Measurements from ENCODE around the gene CADM1. TPM values are rescaled to one million over a fixed set of nuclear protein-coding genes. Genes with fewer than 3 reads are reported as not detected.

CADM1 gene
- total and polyA plus RNA-seq, 4 donors = 31.7 to 243 (median 77.9) TPM

GRCh38 chr11:115202900-115203552 is 301.2 kb downstream of the CADM1 start:
- Histone ChIP-seq H3K9ac (ENCODE audit: insufficient read depth in 1 of 2, low read length in 2 of 2) (no peak overlapping the region), H3K27ac (ENCODE audit: low read depth in 1 of 2, low read length in 1 of 2) (no peak overlapping the region), H3K4me1 (ENCODE audit: control insufficient read depth in 5 of 5, insufficient read depth in 5 of 5, low read length in 5 of 5) (peaks cover 0 to 19% (median 12%) of the 10 kb centered on the region in 5 donors), H3K36me3 (ENCODE audit: control insufficient read depth in 4 of 4, insufficient read depth in 4 of 4, low read length in 4 of 4) (no peaks in the 10 kb centered on the region), H3K27me3 (ENCODE audit: control insufficient read depth in 3 of 3, insufficient read depth in 3 of 3, low read length in 2 of 3) (no peaks in the 10 kb centered on the region), H3K9me3 (ENCODE audit: control insufficient read depth in 4 of 4, insufficient read depth in 3 of 4, low read length in 3 of 4) (no peaks in the 10 kb centered on the region), H3K4me3 (no peak overlapping the region)
- no peak for TF ChIP-seq CTCF (IDR thresholded peaks at IDR 0.05; ENCODE audit: control extremely low read depth, extremely low read depth)
- 24 to 44% methylated on average over 2 of the region's 2 CpGs for WGBS, 2 donors
- no peak for ATAC-seq (ENCODE audit: insufficient read depth, low FRiP score)
- no peak for DNase-seq

GRCh38 chr11:115202074-115202473 is 302.1 kb downstream of the CADM1 start:
- Histone ChIP-seq H3K9ac (ENCODE audit: insufficient read depth in 1 of 2, low read length in 2 of 2) (no peak overlapping the region), H3K27ac (ENCODE audit: low read depth in 1 of 2, low read length in 1 of 2) (no peak overlapping the region), H3K4me3 (no peak overlapping the region), H3K27me3 (ENCODE audit: control insufficient read depth in 3 of 3, insufficient read depth in 3 of 3, low read length in 2 of 3) (no peaks in the 10 kb centered on the region), H3K36me3 (ENCODE audit: control insufficient read depth in 4 of 4, insufficient read depth in 4 of 4, low read length in 4 of 4) (peaks cover 0 to 3% (median 0%) of the 10 kb centered on the region in 4 donors), H3K9me3 (ENCODE audit: control insufficient read depth in 4 of 4, insufficient read depth in 3 of 4, low read length in 3 of 4) (no peaks in the 10 kb centered on the region), H3K4me1 (ENCODE audit: control insufficient read depth in 5 of 5, insufficient read depth in 5 of 5, low read length in 5 of 5) (peaks cover 0 to 12% (median 5%) of the 10 kb centered on the region in 5 donors)
- ATAC-seq (ENCODE audit: insufficient read depth, low FRiP score) (no peak), DNase-seq (no peak)
- TF ChIP-seq CTCF (IDR thresholded peaks at IDR 0.05; ENCODE audit: control extremely low read depth, extremely low read depth) = no peak
- WGBS, 2 donors = 84 to 95% methylated on average over 2 of the region's 2 CpGs

GRCh38 chr11:115201111-115201792 is 303.0 kb downstream of the CADM1 start:
- no peak overlapping the region for H3K27ac ChIP-seq (ENCODE audit: low read depth in 1 of 2, low read length in 1 of 2)
- ATAC-seq (ENCODE audit: insufficient read depth, low FRiP score) (no peak), DNase-seq (peak; percentile 20 to 60 (median 52))
- H3K9ac ChIP-seq (ENCODE audit: insufficient read depth in 1 of 2, low read length in 2 of 2) = no peak overlapping the region
- H3K36me3 ChIP-seq (ENCODE audit: control insufficient read depth in 4 of 4, insufficient read depth in 4 of 4, low read length in 4 of 4) = peaks cover 0 to 3% (median 0%) of the 10 kb centered on the region in 4 donors
- H3K27me3 ChIP-seq (ENCODE audit: control insufficient read depth in 3 of 3, insufficient read depth in 3 of 3, low read length in 2 of 3) = no peaks in the 10 kb centered on the region
- no peak overlapping the region for H3K4me3 ChIP-seq
- no peaks in the 10 kb centered on the region for H3K9me3 ChIP-seq (ENCODE audit: control insufficient read depth in 4 of 4, insufficient read depth in 3 of 4, low read length in 3 of 4)
- 71 to 72% methylated on average over 6 of the region's 6 CpGs for WGBS, 2 donors
- peaks cover 0 to 8% (median 3%) of the 10 kb centered on the region in 5 donors for H3K4me1 ChIP-seq (ENCODE audit: control insufficient read depth in 5 of 5, insufficient read depth in 5 of 5, low read length in 5 of 5)
- TF ChIP-seq CTCF (IDR thresholded peaks at IDR 0.05; ENCODE audit: control extremely low read depth, extremely low read depth) = no peak
